Fibroblast of villous mesenchyme (primary cell): ENCODE measurements around the gene CNTNAP4. TPM values are rescaled to one million over a fixed set of nuclear protein-coding genes. Genes with fewer than 3 reads are reported as not detected.

Experiments
- DNase-seq: peaks from one replicate; pipeline ENCODE4 v3.0.0-alpha.2; 2010; ENCODE audit warnings: low read depth
- H3K4me3 ChIP-seq: 2 replicates; pipeline ENCODE4 v1.5.1; 2011; ENCODE audit warnings: low read depth, mild to moderate bottlenecking, low read length
- CTCF ChIP-seq: IDR thresholded peaks from 2 replicates; pipeline ENCODE4 v1.5.1; 2012; ENCODE audit warnings: low read depth, mild to moderate bottlenecking, low read length; ENCODE audit not compliant: insufficient read depth
- total RNA-seq: library from RNA; depleted of rRNA; stranded (reverse); fragments of >200 nt; gene quantifications from 2 replicates; pipeline ENCODE4 v1.2.3, GENCODE V29; 2012

The CNTNAP4 gene
- total RNA-seq, 1 donor = not detected

GRCh38 chr16:76297941-76298340, 20.7 kb downstream of the CNTNAP4 start:
- no peak overlapping the region for H3K4me3 ChIP-seq
- no peak for DNase-seq
- no peak for TF ChIP-seq CTCF

GRCh38 chr16:76303637-76304314, 26.6 kb downstream of the CNTNAP4 start:
- TF ChIP-seq CTCF = no peak
- no peak overlapping the region for H3K4me3 ChIP-seq
- no peak for DNase-seq

DNA sequence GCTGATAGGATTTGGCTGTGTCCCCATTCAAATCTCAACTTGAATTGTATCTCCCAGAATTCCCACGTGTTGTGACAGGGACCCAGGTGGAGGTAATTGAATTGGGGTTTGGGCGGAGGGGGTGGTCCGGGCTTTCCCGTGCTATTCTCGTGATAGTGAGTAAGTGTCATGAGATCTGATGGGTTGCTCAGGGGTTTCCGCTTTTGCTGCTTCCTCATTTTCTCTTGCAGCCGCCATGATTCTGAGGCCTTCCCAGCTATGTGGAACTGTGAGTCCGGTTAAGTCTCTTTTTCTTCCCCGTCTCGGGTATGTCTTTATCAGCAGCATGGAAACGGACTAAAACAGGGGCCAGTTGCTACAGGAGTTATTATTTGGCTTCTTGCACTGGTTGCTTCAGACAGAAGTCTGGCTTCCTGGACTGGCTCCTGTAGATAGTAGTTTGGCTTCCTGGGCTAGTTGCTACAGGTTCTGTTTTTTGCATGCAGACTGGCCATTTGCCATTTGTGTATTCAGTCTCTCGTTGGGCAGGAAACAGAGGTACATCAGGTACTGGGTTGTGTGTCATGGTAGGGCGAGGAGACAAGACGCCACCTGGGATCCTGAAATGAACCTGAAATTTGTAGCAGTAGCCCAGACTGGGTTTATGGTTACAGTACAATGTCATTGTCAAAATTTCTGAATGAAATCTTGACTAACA, 32.6 kb downstream of the CNTNAP4 start:
- no peak for DNase-seq
- no peak overlapping the region for H3K4me3 ChIP-seq
- TF ChIP-seq CTCF = no peak

DNA sequence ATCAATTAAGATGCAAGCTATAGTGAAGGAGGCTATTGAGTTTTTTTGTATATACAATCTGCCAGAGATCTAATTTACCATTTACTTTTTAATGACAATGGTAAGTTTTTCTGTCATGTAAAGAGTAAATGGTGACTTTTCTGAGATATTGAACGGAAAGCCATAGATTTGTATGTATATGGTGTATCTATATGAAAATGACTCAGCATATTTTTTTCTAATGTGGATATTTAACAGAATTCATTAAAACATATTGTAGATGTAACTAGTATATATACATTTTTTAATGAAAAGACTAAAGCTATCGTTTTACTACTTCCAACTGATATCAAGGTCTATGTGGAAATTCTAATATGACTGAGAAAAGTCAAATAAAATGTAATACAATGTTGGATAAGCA, 34.1 kb downstream of the CNTNAP4 start:
- H3K4me3 ChIP-seq = no peak overlapping the region
- no peak for TF ChIP-seq CTCF
- no peak for DNase-seq

GRCh38 chr16:76318565-76318964, 41.4 kb downstream of the CNTNAP4 start:
- no peak overlapping the region for H3K4me3 ChIP-seq
- no peak for TF ChIP-seq CTCF
- DNase-seq = no peak

GRCh38 chr16:76329106-76329505, 51.9 kb downstream of the CNTNAP4 start:
- DNase-seq = no peak
- TF ChIP-seq CTCF = no peak
- no peak overlapping the region for H3K4me3 ChIP-seq
